CD4-positive, alpha-beta T cell treated with Interferon alpha-2 for 1 hour (primary cell): ENCODE results near the gene CGAS.
"Not testable (repeated sequence)": the region's sequence is repeated elsewhere in the genome, so short reads cannot be mapped to it uniquely, and the experiment has no call there.

Experiments used
- DNase-seq, 2 donors: peaks; one replicate each; pipeline ENCODE4 v3.0.0-alpha.2; 2020 to 2022

The CGAS gene

GRCh38 chr6:73452107-73452461 lies at the start of gene CGAS:
Gene CGAS (minus strand): TSS chr6:73452297. CDS start chr6:73452181, 116 bp downstream.
- peak; percentile 89 to 91 for DNase-seq

GRCh38 chr6:73497915-73498314 lies 45.8 kb upstream of the CGAS start:
- no peak for DNase-seq

GRCh38 chr6:73491377-73491776 lies 39.3 kb upstream of the CGAS start:
- DNase-seq: no peak

DNA sequence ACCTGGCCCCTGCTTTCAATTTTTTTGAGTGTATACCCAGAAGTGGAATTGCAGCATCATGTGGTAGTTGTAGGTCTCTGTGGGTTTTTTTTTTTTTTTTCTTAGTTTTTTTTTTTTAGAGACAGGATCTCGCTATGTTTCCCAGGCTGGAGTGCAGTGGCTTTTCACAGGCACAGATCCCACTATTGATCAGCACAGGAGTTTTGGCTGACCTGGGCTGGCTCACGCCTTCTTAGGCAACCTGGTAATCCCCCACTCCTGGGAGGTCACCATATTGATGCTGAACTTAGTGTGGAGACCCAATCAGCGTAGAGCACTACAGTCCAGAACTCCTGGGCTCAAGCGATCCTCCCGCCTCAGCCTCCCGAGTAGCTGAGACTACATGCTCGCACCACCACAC lies 35.4 kb upstream of the CGAS start:
- DNase-seq: no peak

- DNase-seq: no peak
Observed at GRCh38 chr6:73484438-73484837, 32.3 kb upstream of the CGAS start.

GRCh38 chr6:73481969-73482368 lies 29.9 kb upstream of the CGAS start:
- DNase-seq: no peak

- no peak for DNase-seq
Observed at GRCh38 chr6:73477407-73477806, 25.3 kb upstream of the CGAS start.

DNA sequence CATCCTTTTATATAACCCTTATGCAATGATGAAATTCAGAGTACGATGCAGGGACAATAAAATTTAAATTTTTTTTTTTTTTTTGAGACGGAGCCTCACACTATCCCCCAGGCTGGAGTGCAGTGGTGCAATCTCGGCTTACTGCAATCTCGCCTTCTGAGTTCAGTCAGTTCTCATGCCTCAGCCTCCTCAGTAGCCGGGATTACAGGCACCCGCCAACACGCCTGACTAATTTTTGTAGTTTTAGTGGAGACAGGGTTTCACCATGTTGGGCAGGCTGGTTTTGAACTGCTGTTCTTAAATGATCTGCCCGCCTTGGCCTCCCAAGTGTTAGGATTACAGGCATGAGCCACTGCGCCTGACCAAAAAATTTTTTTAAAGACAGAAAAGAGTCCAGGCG lies 24.6 kb upstream of the CGAS start:
- DNase-seq: no peak

DNA sequence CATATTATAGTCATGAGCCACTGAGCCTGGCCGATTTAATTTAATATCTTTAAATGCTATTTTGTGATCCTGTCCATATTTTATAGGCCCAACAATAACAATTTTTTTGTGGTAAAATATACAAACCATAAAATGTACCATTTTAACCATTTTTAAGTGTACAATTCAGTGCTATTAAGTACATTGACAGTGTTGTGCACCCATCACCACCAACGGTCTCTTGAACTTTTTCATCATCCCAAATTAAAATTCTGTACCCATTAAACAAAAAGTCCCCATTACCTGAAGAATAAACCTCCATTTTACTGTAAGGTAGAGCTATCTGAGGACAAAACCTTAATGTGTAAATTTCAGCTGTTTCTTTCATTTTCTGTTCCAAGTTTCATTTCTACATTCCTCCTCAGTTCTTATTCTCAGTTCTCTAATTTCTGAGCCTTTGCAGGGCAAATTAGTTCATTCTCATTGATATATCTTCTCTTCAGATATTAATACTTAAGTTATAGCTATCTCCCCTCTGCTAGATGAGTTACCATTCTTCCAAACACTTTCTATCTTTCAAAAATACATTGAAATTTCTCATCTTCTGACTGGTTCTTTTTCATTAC lies 19.7 kb upstream of the CGAS start:
- peak in 1 of 2 donors; percentile 25 for DNase-seq

- DNase-seq: peak; percentile 85 to 89
Observed at GRCh38 chr6:73461537-73462350, 9.6 kb upstream of the CGAS start, which contains the start of gene MTO1. Gene MTO1 (plus strand): TSS chr6:73461737. CDS start chr6:73461855, 118 bp downstream.

DNA sequence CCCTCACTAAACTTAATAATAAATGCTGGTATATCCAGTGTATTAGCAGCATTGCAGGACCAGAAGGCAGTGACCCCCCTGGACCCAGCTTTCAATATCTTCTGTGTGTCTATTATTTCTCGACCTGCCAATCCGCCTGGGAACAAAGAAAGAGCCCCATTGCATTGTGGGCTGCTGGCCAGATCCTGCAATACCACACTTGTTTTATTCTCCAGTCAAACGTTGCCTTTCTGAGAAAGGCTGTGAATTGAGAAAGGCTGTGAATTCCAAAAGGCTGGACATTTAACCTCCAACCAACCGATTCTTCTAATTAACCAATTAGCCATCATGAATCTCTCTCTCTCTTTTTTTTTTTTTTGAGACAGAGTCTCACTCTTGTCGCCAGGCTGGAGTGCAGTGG lies 8.0 kb upstream of the CGAS start:
- DNase-seq: no peak

DNA sequence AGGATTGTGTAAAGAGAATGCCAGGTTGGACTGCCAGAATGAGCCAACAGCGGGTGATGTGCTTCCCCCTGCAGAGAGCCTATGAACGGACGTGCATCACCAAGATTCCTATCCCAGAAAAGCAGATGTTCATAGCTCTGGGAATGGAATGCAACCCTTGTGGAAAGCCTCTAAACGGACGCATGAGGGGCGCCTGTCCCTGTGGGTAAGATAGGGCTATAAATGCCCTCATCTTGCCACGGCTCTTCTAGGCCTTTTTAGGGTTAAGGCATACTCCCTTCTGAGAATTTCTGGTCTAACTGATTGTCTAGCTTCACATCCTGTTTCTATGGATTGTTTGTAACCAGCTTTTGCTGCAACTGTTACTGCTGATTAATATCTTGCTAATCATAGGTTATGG lies 7.4 kb upstream of the CGAS start:
- DNase-seq: not testable (repeated sequence)

GRCh38 chr6:73455865-73456629 lies 4.0 kb upstream of the CGAS start:
- no peak for DNase-seq

GRCh38 chr6:73451223-73452106 lies 632 bp downstream of the CGAS start:
- DNase-seq: peak; percentile 39 to 55

- no peak for DNase-seq
Observed at GRCh38 chr6:73443555-73443954, 8.5 kb downstream of the CGAS start.

- no peak for DNase-seq
Observed at GRCh38 chr6:73435236-73435635, 16.9 kb downstream of the CGAS start.

- DNase-seq: no peak
Observed at GRCh38 chr6:73421534-73421933, 30.6 kb downstream of the CGAS start.

- peak in 1 of 2 donors; percentile 14 for DNase-seq
Observed at GRCh38 chr6:73418081-73418741, 33.9 kb downstream of the CGAS start.

DNA sequence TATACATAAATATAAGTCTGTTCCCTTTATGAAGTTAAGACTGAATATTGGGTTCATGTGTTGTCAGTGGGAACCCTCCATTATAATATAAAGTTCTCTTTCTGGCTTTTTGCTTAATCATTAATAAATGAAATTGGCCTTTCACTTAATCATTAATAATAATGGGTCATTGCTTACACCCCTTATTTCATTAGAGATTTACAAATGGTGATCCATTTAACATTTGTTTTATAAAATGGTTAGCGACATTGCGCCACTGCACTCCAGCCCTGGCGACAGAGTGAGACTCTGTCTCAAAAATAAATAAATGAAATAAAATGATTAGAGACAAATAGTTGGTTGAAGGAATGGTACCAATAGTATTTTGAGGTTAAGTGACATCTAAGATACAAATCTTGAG lies 39.0 kb downstream of the CGAS start:
- DNase-seq: no peak

DNA sequence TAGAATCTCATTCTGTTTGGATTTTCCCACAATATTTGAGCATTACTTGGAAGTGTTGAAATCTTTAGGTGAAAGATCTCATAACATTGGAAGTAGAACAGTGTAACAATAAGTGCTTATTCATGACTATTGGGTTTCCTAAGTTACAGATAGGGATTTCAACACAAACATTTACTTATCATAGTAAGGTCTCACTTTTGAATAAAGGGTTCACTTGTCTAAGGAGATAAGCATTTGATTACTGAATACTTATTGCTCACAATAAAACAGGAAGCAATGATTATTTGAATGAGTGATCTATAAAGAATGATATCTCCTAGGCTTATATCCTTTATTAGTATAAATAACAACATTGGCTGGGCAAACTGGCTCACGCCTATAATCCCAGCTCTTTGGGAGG lies 42.7 kb downstream of the CGAS start:
- DNase-seq: no peak

DNA sequence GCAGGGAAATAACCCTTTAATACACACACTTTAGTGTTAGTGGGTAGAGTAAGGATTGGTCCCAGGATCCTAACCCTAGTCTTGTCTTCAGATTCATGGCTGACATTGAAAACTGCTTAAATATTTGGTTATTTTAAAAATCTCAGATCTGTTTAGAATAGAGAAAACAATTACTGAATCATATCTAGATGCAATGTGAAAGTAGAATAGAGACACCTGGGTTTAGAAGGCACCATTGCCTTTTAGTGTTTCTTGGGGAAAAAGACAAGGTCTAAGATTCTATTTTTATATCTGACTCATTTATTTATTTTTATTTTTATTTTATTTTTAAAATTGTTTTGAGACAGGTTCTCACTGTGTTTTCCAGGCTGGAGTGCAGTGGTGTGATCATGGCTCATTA lies 51.4 kb downstream of the CGAS start:
- DNase-seq: no peak

DNA sequence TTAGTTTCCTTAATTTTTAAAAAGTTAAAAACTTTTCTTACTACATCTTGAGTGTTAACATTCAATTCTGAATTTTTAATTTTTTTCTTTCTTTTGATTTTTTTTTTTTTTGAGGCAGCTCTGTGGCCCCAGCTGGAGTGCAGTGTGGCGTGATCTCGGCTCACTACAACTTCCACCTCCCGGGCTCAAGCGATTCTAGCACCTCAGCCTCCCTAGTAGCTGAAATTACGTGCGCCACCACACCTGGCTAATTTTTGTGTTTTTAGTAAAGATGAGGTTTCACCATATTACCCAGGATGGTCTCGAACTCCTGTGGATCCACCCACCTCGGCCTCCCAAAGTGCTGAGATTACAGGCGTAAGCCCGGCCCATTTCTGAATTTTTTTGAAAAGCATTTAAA lies 56.2 kb downstream of the CGAS start:
- DNase-seq: no peak
